Peyer's patch (tissue), 4 donors: ENCODE data around the gene PSMD9.

ENCODE experiments used
- POLR2A ChIP-seq, 2 donors: fragments of 450-650 bp; IDR thresholded peaks; one replicate each; pipeline ENCODE4 v1.5.1; 2017; ENCODE audit warnings: antibody characterized with exemption in 2 of 2, mild to moderate bottlenecking in 2 of 2, moderate library complexity in 2 of 2
- TF ChIP-seq, protein P1 (sequence below), 6 experiments: fragments of 450-650 bp in 4 of 6; fragments of 200-600 bp in 2 of 6; sonication (generic) in 1 of 6; IDR thresholded peaks; one replicate each; pipeline ENCODE4 v1.5.1; 2017 to 2019; ENCODE audit warnings: antibody characterized with exemption in 6 of 6, mild to moderate bottlenecking in 3 of 6, moderate library complexity in 1 of 6

DNA sequence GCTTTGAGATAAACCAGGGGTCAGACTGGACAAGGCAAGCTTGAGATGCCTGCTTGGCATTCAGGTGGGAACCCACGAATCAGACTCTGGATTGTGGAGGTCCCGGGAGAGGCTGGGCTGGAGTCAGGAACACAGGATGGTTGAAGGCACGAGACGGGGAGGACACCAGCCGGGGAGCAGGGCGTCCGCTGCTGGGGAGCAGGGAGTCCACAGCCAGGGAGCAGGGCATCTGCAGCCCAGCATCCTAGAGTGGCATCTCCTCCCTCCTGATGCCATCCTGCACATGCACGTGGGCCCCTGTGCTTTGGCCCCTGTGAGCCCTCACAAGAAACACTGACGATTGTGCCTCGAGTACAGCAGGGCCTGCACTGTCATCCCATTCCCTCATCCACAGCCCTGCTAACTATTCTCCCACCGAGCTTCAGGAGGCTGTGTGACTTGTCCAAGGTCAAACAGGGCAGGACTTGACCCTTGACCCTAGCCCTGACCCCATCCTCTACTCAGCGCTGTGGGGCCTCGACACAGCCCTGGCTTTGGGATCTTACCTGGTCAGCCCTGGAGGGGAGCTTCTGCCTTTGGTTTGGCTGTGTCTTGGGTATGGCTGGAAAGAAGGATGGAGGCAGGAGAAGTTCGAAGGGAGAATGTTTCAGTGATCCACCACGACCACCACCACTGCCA lies 74.9 kb downstream of the PSMD9 start:
- TF ChIP-seq, protein P1, sequence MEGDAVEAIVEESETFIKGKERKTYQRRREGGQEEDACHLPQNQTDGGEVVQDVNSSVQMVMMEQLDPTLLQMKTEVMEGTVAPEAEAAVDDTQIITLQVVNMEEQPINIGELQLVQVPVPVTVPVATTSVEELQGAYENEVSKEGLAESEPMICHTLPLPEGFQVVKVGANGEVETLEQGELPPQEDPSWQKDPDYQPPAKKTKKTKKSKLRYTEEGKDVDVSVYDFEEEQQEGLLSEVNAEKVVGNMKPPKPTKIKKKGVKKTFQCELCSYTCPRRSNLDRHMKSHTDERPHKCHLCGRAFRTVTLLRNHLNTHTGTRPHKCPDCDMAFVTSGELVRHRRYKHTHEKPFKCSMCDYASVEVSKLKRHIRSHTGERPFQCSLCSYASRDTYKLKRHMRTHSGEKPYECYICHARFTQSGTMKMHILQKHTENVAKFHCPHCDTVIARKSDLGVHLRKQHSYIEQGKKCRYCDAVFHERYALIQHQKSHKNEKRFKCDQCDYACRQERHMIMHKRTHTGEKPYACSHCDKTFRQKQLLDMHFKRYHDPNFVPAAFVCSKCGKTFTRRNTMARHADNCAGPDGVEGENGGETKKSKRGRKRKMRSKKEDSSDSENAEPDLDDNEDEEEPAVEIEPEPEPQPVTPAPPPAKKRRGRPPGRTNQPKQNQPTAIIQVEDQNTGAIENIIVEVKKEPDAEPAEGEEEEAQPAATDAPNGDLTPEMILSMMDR (IDR thresholded peaks at IDR 0.05): no peak
- TF ChIP-seq POLR2A (IDR thresholded peaks at IDR 0.05): no peak
